ENCODE data around the gene BTBD7.

BTBD7 gene

DNA sequence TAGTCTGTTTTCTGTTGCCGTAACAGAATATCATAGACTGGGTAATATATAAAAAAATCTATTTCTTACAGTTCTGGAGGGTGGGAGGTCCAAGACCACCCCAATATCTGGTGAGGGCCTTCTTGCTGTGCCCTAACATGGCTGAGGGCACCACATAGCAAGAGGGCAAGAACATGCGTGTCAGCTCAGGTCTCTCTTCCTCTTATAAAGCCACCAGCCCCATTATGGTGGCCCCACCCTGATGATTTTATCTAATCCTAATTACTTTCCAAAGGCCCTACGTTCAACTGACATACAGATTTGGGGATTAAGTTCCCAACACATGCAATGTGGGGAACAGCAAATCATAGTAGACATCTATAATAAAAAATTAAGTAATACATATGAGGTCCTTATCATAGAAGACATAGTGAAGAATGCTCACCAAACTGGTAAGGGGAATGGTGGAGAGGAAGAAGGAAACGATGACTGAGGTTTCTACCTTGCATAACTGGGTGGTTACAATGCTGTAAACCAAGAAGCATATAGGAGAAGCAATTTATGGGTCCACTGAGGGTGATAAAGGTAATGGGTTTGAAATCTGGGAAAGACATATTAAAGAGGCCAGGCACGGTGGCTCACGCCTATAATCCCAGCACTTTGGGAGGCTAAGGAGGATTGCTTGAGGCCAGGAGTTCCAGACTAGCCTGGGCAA, 27.0 kb downstream of the BTBD7 start:
- Histone ChIP-seq H3K9ac (ENCODE audit: low read depth, low read length, poor library complexity) (no peak overlapping the region), H2BK12ac (ENCODE audit: low read length) (no peak overlapping the region), H2AFZ (ENCODE audit: low read length) (no peak overlapping the region), H3K23ac (ENCODE audit: low read depth, low read length, poor library complexity) (no peak overlapping the region), H3K9me3 (replicated peaks in 1 of 2; ENCODE audit: control insufficient read depth in 2 of 2, insufficient read depth in 1 of 2, low read depth in 1 of 2, low read length in 2 of 2) (no peaks in the 10 kb centered on the region), H2BK5ac (ENCODE audit: low read length) (no peak overlapping the region), H3K4ac (ENCODE audit: low read length) (no peak overlapping the region), H2BK120ac (ENCODE audit: low read depth, low read length) (no peak overlapping the region), H3K18ac (ENCODE audit: low read length) (no peak overlapping the region), H3K4me1 (ENCODE audit: control insufficient read depth in 2 of 2, insufficient read depth in 1 of 2, low read depth in 1 of 2, low read length in 2 of 2) (peaks cover 0 to 15% of the 10 kb centered on the region in 2 donors), H3K27ac (replicated peaks; ENCODE audit: low read length) (no peak overlapping the region), H3K36me3 (replicated peaks in 1 of 2; ENCODE audit: control insufficient read depth in 2 of 2, insufficient read depth in 2 of 2, low read length in 2 of 2) (no peaks in the 10 kb centered on the region), H3K27me3 (ENCODE audit: control insufficient read depth in 3 of 3, insufficient read depth in 3 of 3, low read depth in 1 of 3, low read length in 3 of 3) (no peaks in the 10 kb centered on the region), H2BK15ac (ENCODE audit: low read length) (no peak overlapping the region), H3K4me2 (ENCODE audit: insufficient read depth, low read length, poor library complexity, severe bottlenecking) (no peak overlapping the region), H3K14ac (ENCODE audit: low read length) (no peak overlapping the region), H4K8ac (ENCODE audit: low read depth, low read length) (no peak overlapping the region), H4K91ac (ENCODE audit: low read depth, low read length, poor library complexity) (no peak overlapping the region), H2AK5ac (ENCODE audit: low read depth, low read length) (no peak overlapping the region), H3K79me1 (ENCODE audit: low read depth, low read length) (peaks cover 2% of the 10 kb centered on the region), H3K4me3 (ENCODE audit: low read length in 2 of 2) (no peak overlapping the region)
- WGBS, 2 donors (ENCODE audit: extremely low coverage in 2 of 2, insufficient read length in 2 of 2, insufficient replicate concordance in 1 of 2) = no CpG with 5 or more reads among the region's 6 CpGs
- no peak for DNase-seq (ENCODE audit: low spot score)

DNA sequence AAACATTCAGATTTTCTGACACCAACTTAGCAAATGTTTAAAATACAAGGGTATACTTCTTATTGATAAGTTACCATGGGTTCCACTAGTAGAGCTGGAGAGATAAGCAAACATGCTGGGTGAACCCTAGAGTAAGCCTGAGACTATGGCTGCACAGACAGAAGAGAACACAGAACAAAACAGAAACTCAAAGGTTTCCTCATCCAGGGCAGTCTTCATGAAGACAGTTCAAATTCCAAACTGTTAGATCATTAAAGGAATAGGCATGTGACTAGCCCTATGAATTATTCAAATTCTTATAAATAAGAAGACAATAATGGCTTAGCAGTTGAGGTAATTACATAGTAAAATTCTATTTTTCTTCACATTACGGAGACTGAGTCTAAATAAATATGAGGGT, 28.1 kb downstream of the BTBD7 start:
- H3K4me3 ChIP-seq (ENCODE audit: low read length in 2 of 2) = no peak overlapping the region
- H3K27me3 ChIP-seq (ENCODE audit: control insufficient read depth in 3 of 3, insufficient read depth in 3 of 3, low read depth in 1 of 3, low read length in 3 of 3) = no peaks in the 10 kb centered on the region
- no peak overlapping the region for H4K8ac ChIP-seq (ENCODE audit: low read depth, low read length)
- no peak overlapping the region for H2BK12ac ChIP-seq (ENCODE audit: low read length)
- no peak overlapping the region for H2AFZ ChIP-seq (ENCODE audit: low read length)
- no peak overlapping the region for H3K4ac ChIP-seq (ENCODE audit: low read length)
- DNase-seq (ENCODE audit: low spot score) = no peak
- no peak overlapping the region for H3K18ac ChIP-seq (ENCODE audit: low read length)
- no peak overlapping the region for H3K27ac ChIP-seq (replicated peaks; ENCODE audit: low read length)
- no peak overlapping the region for H3K9ac ChIP-seq (ENCODE audit: low read depth, low read length, poor library complexity)
- peaks cover 0 to 16% of the 10 kb centered on the region in 2 donors for H3K4me1 ChIP-seq (ENCODE audit: control insufficient read depth in 2 of 2, insufficient read depth in 1 of 2, low read depth in 1 of 2, low read length in 2 of 2)
- H3K14ac ChIP-seq (ENCODE audit: low read length) = no peak overlapping the region
- WGBS, 2 donors (ENCODE audit: extremely low coverage in 2 of 2, insufficient read length in 2 of 2, insufficient replicate concordance in 1 of 2) = no CpG with 5 or more reads among the region's 1 CpG
- peaks cover 4% of the 10 kb centered on the region for H3K79me1 ChIP-seq (ENCODE audit: low read depth, low read length)
- no peaks in the 10 kb centered on the region for H3K9me3 ChIP-seq (replicated peaks in 1 of 2; ENCODE audit: control insufficient read depth in 2 of 2, insufficient read depth in 1 of 2, low read depth in 1 of 2, low read length in 2 of 2)
- H3K23ac ChIP-seq (ENCODE audit: low read depth, low read length, poor library complexity) = no peak overlapping the region
- H3K36me3 ChIP-seq (replicated peaks in 1 of 2; ENCODE audit: control insufficient read depth in 2 of 2, insufficient read depth in 2 of 2, low read length in 2 of 2) = no peaks in the 10 kb centered on the region
- no peak overlapping the region for H2BK5ac ChIP-seq (ENCODE audit: low read length)
- no peak overlapping the region for H3K4me2 ChIP-seq (ENCODE audit: insufficient read depth, low read length, poor library complexity, severe bottlenecking)
- no peak overlapping the region for H2BK120ac ChIP-seq (ENCODE audit: low read depth, low read length)
- H2BK15ac ChIP-seq (ENCODE audit: low read length) = no peak overlapping the region
- no peak overlapping the region for H4K91ac ChIP-seq (ENCODE audit: low read depth, low read length, poor library complexity)
- no peak overlapping the region for H2AK5ac ChIP-seq (ENCODE audit: low read depth, low read length)

DNA sequence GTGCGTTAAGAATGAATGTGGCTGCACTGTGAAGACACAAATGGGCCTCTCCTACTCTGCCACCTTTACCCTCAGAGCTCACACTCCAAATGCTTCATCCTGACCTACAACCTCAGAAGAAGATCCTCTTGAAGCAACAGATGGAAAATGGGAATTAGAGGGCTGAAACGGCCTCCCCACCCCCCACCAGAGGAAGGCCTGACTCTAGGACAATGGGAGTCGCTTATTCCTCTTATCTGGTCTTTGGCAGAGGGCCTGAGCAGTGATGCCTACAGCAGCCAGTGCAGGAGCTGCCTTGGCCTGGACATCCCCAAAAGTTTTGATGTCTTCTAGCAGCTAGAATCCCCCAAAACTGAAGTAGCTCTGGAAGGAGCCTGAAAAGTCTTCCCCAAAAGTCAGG, 29.2 kb downstream of the BTBD7 start:
- no peak overlapping the region for H2BK5ac ChIP-seq (ENCODE audit: low read length)

DNA sequence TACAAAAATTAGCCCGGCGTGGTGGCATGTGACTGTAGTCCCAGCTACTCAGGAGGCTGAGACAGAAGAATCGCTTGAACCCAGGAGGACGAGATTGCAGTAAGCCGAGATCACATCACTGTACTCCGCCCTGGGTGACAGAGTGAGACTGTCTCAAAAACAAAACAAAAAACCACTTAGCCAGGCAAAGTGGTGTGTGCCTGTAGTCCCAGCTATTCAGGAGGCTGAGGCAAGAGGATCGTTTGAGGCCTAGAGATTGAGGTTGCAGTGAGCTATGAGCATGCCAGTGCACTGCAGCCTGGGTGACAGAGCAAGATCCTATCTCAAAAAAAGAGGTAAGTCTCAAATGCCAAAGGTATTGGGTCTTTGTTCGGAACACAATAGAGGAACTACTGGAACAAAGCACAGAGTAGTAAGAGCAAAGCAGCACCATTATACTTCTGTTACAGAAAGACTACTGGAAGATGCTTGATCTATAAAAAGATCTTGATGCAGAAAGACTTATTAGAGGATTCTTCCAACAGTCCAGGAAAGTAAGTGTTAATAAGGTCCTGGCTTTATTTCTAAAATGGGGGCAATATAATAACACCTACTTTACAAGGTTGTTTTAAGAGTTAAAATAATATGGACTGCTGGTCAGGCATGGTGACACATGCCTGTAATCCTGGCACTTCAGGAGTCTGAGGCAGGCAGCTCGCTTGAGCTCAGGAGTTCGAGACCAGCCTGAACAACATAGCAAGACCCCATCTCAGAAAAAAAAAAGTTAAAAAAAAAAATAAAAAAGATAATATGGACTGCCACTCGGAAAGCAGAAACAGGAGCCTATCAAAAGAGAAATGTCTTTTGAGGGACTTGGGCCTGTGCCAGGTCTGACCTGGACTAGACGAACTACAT, 29.9 kb downstream of the BTBD7 start:
- no peak overlapping the region for H2AFZ ChIP-seq (ENCODE audit: low read length)
- WGBS, 2 donors (ENCODE audit: extremely low coverage in 2 of 2, insufficient read length in 2 of 2, insufficient replicate concordance in 1 of 2) = no CpG with 5 or more reads among the region's 12 CpGs
- no peaks in the 10 kb centered on the region for H3K9me3 ChIP-seq (replicated peaks in 1 of 2; ENCODE audit: control insufficient read depth in 2 of 2, insufficient read depth in 1 of 2, low read depth in 1 of 2, low read length in 2 of 2)
- DNase-seq (ENCODE audit: low spot score) = no peak
- no peak overlapping the region for H3K9ac ChIP-seq (ENCODE audit: low read depth, low read length, poor library complexity)
- no peak overlapping the region for H3K18ac ChIP-seq (ENCODE audit: low read length)
- no peak overlapping the region for H3K23ac ChIP-seq (ENCODE audit: low read depth, low read length, poor library complexity)
- no peak overlapping the region for H3K14ac ChIP-seq (ENCODE audit: low read length)
- no peaks in the 10 kb centered on the region for H3K27me3 ChIP-seq (ENCODE audit: control insufficient read depth in 3 of 3, insufficient read depth in 3 of 3, low read depth in 1 of 3, low read length in 3 of 3)
- no peak overlapping the region for H4K91ac ChIP-seq (ENCODE audit: low read depth, low read length, poor library complexity)
- no peak overlapping the region for H3K4ac ChIP-seq (ENCODE audit: low read length)
- H3K27ac ChIP-seq (replicated peaks; ENCODE audit: low read length) = no peak overlapping the region
- H3K36me3 ChIP-seq (replicated peaks in 1 of 2; ENCODE audit: control insufficient read depth in 2 of 2, insufficient read depth in 2 of 2, low read length in 2 of 2) = no peaks in the 10 kb centered on the region
- peaks cover 4% of the 10 kb centered on the region for H3K79me1 ChIP-seq (ENCODE audit: low read depth, low read length)
- no peak overlapping the region for H2BK15ac ChIP-seq (ENCODE audit: low read length)
- no peak overlapping the region for H3K4me3 ChIP-seq (ENCODE audit: low read length in 2 of 2)
- H3K4me2 ChIP-seq (ENCODE audit: insufficient read depth, low read length, poor library complexity, severe bottlenecking) = no peak overlapping the region
- no peak overlapping the region for H2BK5ac ChIP-seq (ENCODE audit: low read length)
- no peak overlapping the region for H2AK5ac ChIP-seq (ENCODE audit: low read depth, low read length)
- no peak overlapping the region for H2BK120ac ChIP-seq (ENCODE audit: low read depth, low read length)
- no peak overlapping the region for H4K8ac ChIP-seq (ENCODE audit: low read depth, low read length)
- no peak overlapping the region for H2BK12ac ChIP-seq (ENCODE audit: low read length)
- H3K4me1 ChIP-seq (ENCODE audit: control insufficient read depth in 2 of 2, insufficient read depth in 1 of 2, low read depth in 1 of 2, low read length in 2 of 2) = peaks cover 0 to 16% of the 10 kb centered on the region in 2 donors

More for the DNA sequence above, 29.2 kb downstream of the BTBD7 start:
- Histone ChIP-seq H3K4me2 (ENCODE audit: insufficient read depth, low read length, poor library complexity, severe bottlenecking) (no peak overlapping the region), H3K9me3 (replicated peaks in 1 of 2; ENCODE audit: control insufficient read depth in 2 of 2, insufficient read depth in 1 of 2, low read depth in 1 of 2, low read length in 2 of 2) (no peaks in the 10 kb centered on the region), H3K4ac (ENCODE audit: low read length) (no peak overlapping the region), H2AK5ac (ENCODE audit: low read depth, low read length) (no peak overlapping the region), H3K79me1 (ENCODE audit: low read depth, low read length) (peaks cover 4% of the 10 kb centered on the region), H3K4me3 (ENCODE audit: low read length in 2 of 2) (no peak overlapping the region), H3K14ac (ENCODE audit: low read length) (no peak overlapping the region), H3K23ac (ENCODE audit: low read depth, low read length, poor library complexity) (no peak overlapping the region), H3K18ac (ENCODE audit: low read length) (peak overlapping the region; percentile 22), H2BK120ac (ENCODE audit: low read depth, low read length) (no peak overlapping the region), H3K9ac (ENCODE audit: low read depth, low read length, poor library complexity) (peak overlapping the region; percentile 56), H3K27me3 (ENCODE audit: control insufficient read depth in 3 of 3, insufficient read depth in 3 of 3, low read depth in 1 of 3, low read length in 3 of 3) (no peaks in the 10 kb centered on the region), H4K8ac (ENCODE audit: low read depth, low read length) (no peak overlapping the region), H3K36me3 (replicated peaks in 1 of 2; ENCODE audit: control insufficient read depth in 2 of 2, insufficient read depth in 2 of 2, low read length in 2 of 2) (no peaks in the 10 kb centered on the region), H2AFZ (ENCODE audit: low read length) (no peak overlapping the region), H2BK12ac (ENCODE audit: low read length) (no peak overlapping the region), H3K4me1 (ENCODE audit: control insufficient read depth in 2 of 2, insufficient read depth in 1 of 2, low read depth in 1 of 2, low read length in 2 of 2) (peaks cover 0 to 16% of the 10 kb centered on the region in 2 donors), H4K91ac (ENCODE audit: low read depth, low read length, poor library complexity) (no peak overlapping the region), H3K27ac (replicated peaks; ENCODE audit: low read length) (no peak overlapping the region), H2BK15ac (ENCODE audit: low read length) (no peak overlapping the region)
- no peak for DNase-seq (ENCODE audit: low spot score)
- no CpG with 5 or more reads among the region's 3 CpGs for WGBS, 2 donors (ENCODE audit: extremely low coverage in 2 of 2, insufficient read length in 2 of 2, insufficient replicate concordance in 1 of 2)
